HEK293 (cell line): ENCODE measurements around the gene MAGEF1.

Experiments
- WT1 ChIP-seq: fragments of 450-650 bp; formaldehyde crosslinking; IDR thresholded peaks from 2 replicates; pipeline ENCODE4 v1.5.1; 2016; ENCODE audit warnings: missing biosample characterization, missing genetic modification characterization
- ZNF707 ChIP-seq: fragments of 450-650 bp; formaldehyde crosslinking; IDR thresholded peaks from 2 replicates; pipeline ENCODE4 v1.5.1; 2016; ENCODE audit warnings: missing biosample characterization, missing genetic modification characterization

DNA sequence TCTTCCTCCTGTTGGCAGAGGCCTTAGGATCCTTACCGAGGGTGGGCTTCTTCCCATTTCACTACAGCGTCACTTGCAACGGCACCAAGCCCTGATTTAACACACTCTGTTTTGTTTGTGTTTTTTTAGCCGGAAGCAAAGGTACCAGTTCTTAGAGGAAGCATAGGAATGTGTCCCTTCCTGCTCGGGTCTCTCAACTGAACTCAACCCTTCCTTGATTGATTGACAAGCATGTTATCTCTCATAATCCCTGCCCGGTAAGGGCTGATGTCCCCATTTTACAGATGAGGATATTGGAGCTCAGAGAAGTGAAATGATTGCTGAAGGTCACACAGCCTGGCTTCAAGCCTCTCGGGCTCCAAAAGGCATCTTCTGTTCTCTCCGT lies 26.6 kb upstream of the MAGEF1 start:
- no peak for TF ChIP-seq WT1 (tag by site-specific recombination)
- TF ChIP-seq ZNF707 = no peak
